HepG2 (cell line): Measurements from ENCODE around the gene VTI1B. TPM values are rescaled to one million over a fixed set of nuclear protein-coding genes. Genes with fewer than 3 reads are reported as not detected.
A peak's percentile ranks its signal among the peaks of the same experiment; 100 is the strongest.

ENCODE experiments used
- ATF2 ChIP-seq: sonication (generic); formaldehyde crosslinking; IDR thresholded peaks from 2 replicates; pipeline ENCODE4 v1.4.0; 2020; ENCODE audit warnings: missing genetic modification reagents
- BCL6 ChIP-seq: IDR thresholded peaks from 2 replicates; pipeline ENCODE4 v1.6.1; 2016; ENCODE audit warnings: missing genetic modification reagents, missing compliant biosample characterization
- BRF2 ChIP-seq: sonication (generic); formaldehyde crosslinking; IDR thresholded peaks from 2 replicates; pipeline ENCODE4 v1.8.1; 2022; ENCODE audit warnings: mild to moderate bottlenecking, missing genetic modification reagents
- CC2D1A ChIP-seq: sonication (generic); formaldehyde crosslinking; IDR thresholded peaks from 2 replicates; pipeline ENCODE4 v1.8.1; 2023; ENCODE audit warnings: mild to moderate bottlenecking, missing genetic modification reagents
- CTCF ChIP-seq: sonication (generic); formaldehyde crosslinking; IDR thresholded peaks from 2 replicates; pipeline ENCODE4 v1.5.0; 2020; ENCODE audit warnings: mild to moderate bottlenecking, missing genetic modification reagents, moderate library complexity
- ESRRA ChIP-seq: sonication (generic); formaldehyde crosslinking; IDR thresholded peaks from 2 replicates; pipeline ENCODE4 v1.5.1; 2020; ENCODE audit warnings: mild to moderate bottlenecking, low read depth, missing genetic modification reagents
- FOXA1 ChIP-seq, 2 experiments: fragments of 450-650 bp in 1 of 2; sonication (generic) in 1 of 2; formaldehyde crosslinking in 1 of 2; IDR thresholded peaks; 2 replicates each; pipeline versions ENCODE4 v1.4.0 to v1.6.1; 2016 to 2020; ENCODE audit warnings: missing genetic modification reagents in 1 of 2
- HOXA3 ChIP-seq: sonication (generic); formaldehyde crosslinking; IDR thresholded peaks from 2 replicates; pipeline ENCODE4 v1.5.0; 2020; ENCODE audit warnings: missing genetic modification reagents
- KDM2A ChIP-seq: sonication (generic); formaldehyde crosslinking; IDR thresholded peaks from 2 replicates; pipeline ENCODE4 v1.4.0; 2020; ENCODE audit warnings: low read depth, missing genetic modification reagents, borderline replicate concordance
- NFE2 ChIP-seq: sonication (generic); formaldehyde crosslinking; IDR thresholded peaks from 2 replicates; pipeline ENCODE4 v1.4.0; 2020; ENCODE audit warnings: missing genetic modification reagents
- POGK ChIP-seq: sonication (generic); formaldehyde crosslinking; conservative IDR thresholded peaks from 2 replicates; pipeline ENCODE4 v1.8.0; 2022; ENCODE audit warnings: mild to moderate bottlenecking, moderate library complexity, missing genetic modification reagents
- SP4 ChIP-seq: sonication (generic); formaldehyde crosslinking; IDR thresholded peaks from 2 replicates; pipeline ENCODE4 v1.8.1; 2023; ENCODE audit warnings: mild to moderate bottlenecking, missing genetic modification reagents
- TBX2 ChIP-seq: sonication (generic); formaldehyde crosslinking; IDR thresholded peaks from 2 replicates; pipeline ENCODE4 v1.5.0; 2020; ENCODE audit warnings: missing genetic modification reagents, mild to moderate bottlenecking, borderline replicate concordance
- TCF12 ChIP-seq, 2 experiments: fragments of 450-650 bp in 1 of 2; sonication (generic) in 1 of 2; formaldehyde crosslinking in 1 of 2; IDR thresholded peaks; 2 replicates each; pipeline versions ENCODE4 v1.6.1 to v1.8.0; 2017 to 2022; ENCODE audit warnings: antibody characterized with exemption in 1 of 2, mild to moderate bottlenecking in 1 of 2, missing genetic modification reagents in 1 of 2, moderate library complexity in 1 of 2
- THYN1 ChIP-seq: sonication (generic); formaldehyde crosslinking; IDR thresholded peaks from 2 replicates; pipeline ENCODE4 v1.8.1; 2023; ENCODE audit warnings: low read depth, mild to moderate bottlenecking, moderate library complexity, missing genetic modification reagents, borderline replicate concordance
- ZFP36 ChIP-seq: fragments of 150-350 bp; IDR thresholded peaks from 2 replicates; pipeline ENCODE4 v1.6.1; 2018; ENCODE audit warnings: borderline replicate concordance, low read length, low read depth; ENCODE audit not compliant: partially characterized antibody
- ZNF138 ChIP-seq: sonication (generic); formaldehyde crosslinking; IDR thresholded peaks from 2 replicates; pipeline ENCODE4 v1.5.0; 2020; ENCODE audit warnings: mild to moderate bottlenecking, low read depth, missing genetic modification reagents
- ZNF207 ChIP-seq: fragments of 450-650 bp; IDR thresholded peaks from 2 replicates; pipeline ENCODE4 v1.6.1; 2016; ENCODE audit warnings: antibody characterized with exemption, borderline replicate concordance
- ZNF230 ChIP-seq: sonication (generic); formaldehyde crosslinking; IDR thresholded peaks from 2 replicates; pipeline ENCODE4 v1.4.0; 2020; ENCODE audit warnings: mild to moderate bottlenecking, missing genetic modification reagents
- ZNF251 ChIP-seq: sonication (generic); formaldehyde crosslinking; IDR thresholded peaks from 2 replicates; pipeline ENCODE4 v1.9.0; 2021; ENCODE audit warnings: mild to moderate bottlenecking, missing genetic modification reagents
- ZNF317 ChIP-seq: sonication (generic); formaldehyde crosslinking; IDR thresholded peaks from 2 replicates; pipeline ENCODE4 v1.5.0; 2020; ENCODE audit warnings: mild to moderate bottlenecking, missing genetic modification reagents
- ZNF558 ChIP-seq: sonication (generic); formaldehyde crosslinking; IDR thresholded peaks from 2 replicates; pipeline ENCODE4 v1.9.0; 2022; ENCODE audit warnings: mild to moderate bottlenecking, missing genetic modification reagents, borderline replicate concordance
- ZNF577 ChIP-seq: sonication (generic); formaldehyde crosslinking; IDR thresholded peaks from 2 replicates; pipeline ENCODE4 v1.4.0; 2020; ENCODE audit warnings: mild to moderate bottlenecking, low read depth, missing genetic modification reagents, borderline replicate concordance
- ZNF792 ChIP-seq: IDR thresholded peaks from 2 replicates; pipeline ENCODE4 v1.6.1; 2016
- polyA plus RNA-seq, 8 experiments: library from polyadenylated mRNA; depleted of rRNA in 3 of 8; stranded (reverse) in 7 of 8; unstranded in 1 of 8; fragments of >200 nt; fragmentation: Illumina TruSeq in 4 of 8; extraction: Trizol in 4 of 8; gene quantifications; 2 replicates each; pipeline versions ENCODE4 v1.2.1 to v1.2.3, GENCODE V29; 2011 to 2016; ENCODE audit warnings: low read depth in 4 of 8, missing spikeins in 1 of 8, mixed read lengths in 1 of 8; ENCODE audit not compliant: insufficient read depth in 1 of 8
- total RNA-seq, 5 experiments: library from RNA; depleted of rRNA; stranded (reverse); fragments of >200 nt; fragmentation: Illumina TruSeq; extraction: Trizol; gene quantifications; 2 replicates each; pipeline ENCODE4 v1.2.3, GENCODE V29; 2016; ENCODE audit warnings: low read depth in 1 of 5

The VTI1B gene
- total and polyA plus RNA-seq, 2 of the 13 experiments (the other 11 are each of a cell fraction or from before 2014, with no cell fraction given): 39.0 to 103 TPM

GRCh38 chr14:67619446-67620216 is 54.8 kb downstream of the VTI1B start, which contains the start of gene ARG2 (continued):
- TF ChIP-seq BRF2 (no peak), ZNF577 (CRISPR knock-in tag) (no peak), POGK (CRISPR knock-in tag) (peak; percentile 72), ESRRA (CRISPR knock-in tag) (0 out of 2 replicates have a peak, but pooled peaks have one; percentile 48), SP4 (CRISPR knock-in tag) (peak; percentile 76), CC2D1A (CRISPR knock-in tag) (no peak), HOXA3 (peak; percentile 99), ZFP36 (no peak), ZNF317 (CRISPR knock-in tag) (0 out of 2 replicates have a peak, but pooled peaks have one; percentile 23), NFE2 (CRISPR knock-in tag) (no peak), ATF2 (peak; percentile 99), TCF12 (IDR thresholded peaks at IDR 0.05) (no peak), TCF12 (CRISPR knock-in tag; IDR thresholded peaks at IDR 0.05) (no peak), KDM2A (CRISPR knock-in tag) (peak; percentile 84), ZNF207 (no peak), ZNF138 (CRISPR knock-in tag) (no peak), FOXA1 (IDR thresholded peaks at IDR 0.05) (no peak), FOXA1 (CRISPR knock-in tag; IDR thresholded peaks at IDR 0.05) (peak; percentile 42; the same call in 1 of the 2 replicates), CTCF (CRISPR knock-in tag) (peak; percentile 66), TBX2 (CRISPR knock-in tag) (peak; percentile 84), ZNF792 (CRISPR knock-in tag) (peak; percentile 70; the same call in 1 of the 2 replicates), ZNF558 (CRISPR knock-in tag) (no peak), THYN1 (CRISPR knock-in tag) (no peak), ZNF251 (no peak), BCL6 (no peak), ZNF230 (peak; percentile 73; the same call in 1 of the 2 replicates)
